Stomach (tissue), 9 donors: ENCODE results near the gene LCN6. TPM values are rescaled to one million over a fixed set of nuclear protein-coding genes. Genes with fewer than 3 reads are reported as not detected.

Experiments used
- DNase-seq, 2 donors: peaks; one replicate each; pipeline versions ENCODE4 v3.0.0 to v3.0.0-alpha.2; 2013 to 2019
- H3K27ac ChIP-seq, 5 donors: fragments of 200-600 bp in 4 of 5; sonication (generic) in 4 of 5; one replicate each; pipeline ENCODE4 v1.5.1; 2013 to 2019; ENCODE audit warnings: mild to moderate bottlenecking in 1 of 5, moderate library complexity in 1 of 5
- H3K27me3 ChIP-seq, 3 donors: fragments of 200-600 bp; sonication (generic); one replicate each; pipeline ENCODE4 v1.5.1; 2017 to 2019; ENCODE audit warnings: mixed run types in 1 of 3
- H3K36me3 ChIP-seq, 4 donors: fragments of 200-600 bp; sonication (generic); 1 replicate in 3 of 4; 2 replicates in 1 of 4; pipeline ENCODE4 v1.5.1; 2016 to 2019
- H3K4me1 ChIP-seq, 4 donors: fragments of 200-600 bp; sonication (generic); one replicate each; pipeline ENCODE4 v1.5.1; 2016 to 2019
- H3K4me3 ChIP-seq, 4 donors: fragments of 200-600 bp; sonication (generic) in 3 of 4; one replicate each; pipeline ENCODE4 v1.5.1; 2016 to 2019; ENCODE audit warnings: mild to moderate bottlenecking in 1 of 4
- H3K9me3 ChIP-seq, 4 donors: fragments of 200-600 bp; sonication (generic); one replicate each; pipeline ENCODE4 v1.5.1; 2016 to 2019
- CTCF ChIP-seq, 7 experiments: fragments of 450-650 bp in 4 of 7; fragments of 200-600 bp in 3 of 7; sonication (generic) in 3 of 7; IDR thresholded peaks; one replicate each; pipeline ENCODE4 v1.5.1; 2016 to 2019; ENCODE audit warnings: antibody characterized with exemption in 7 of 7, control low read depth in 2 of 7, mild to moderate bottlenecking in 1 of 7
- EP300 ChIP-seq: sonication (generic); formaldehyde crosslinking; IDR thresholded peaks from one replicate; pipeline ENCODE4 v1.6.1; 2017; ENCODE audit warnings: antibody characterized with exemption
- POLR2A ChIP-seq, 4 donors: fragments of 450-650 bp; IDR thresholded peaks; one replicate each; pipeline ENCODE4 v1.6.1; 2016; ENCODE audit warnings: antibody characterized with exemption in 4 of 4, control low read depth in 2 of 4, mild to moderate bottlenecking in 1 of 4, moderate library complexity in 1 of 4
- POLR2AphosphoS5 ChIP-seq, 3 donors: sonication (generic); formaldehyde crosslinking; IDR thresholded peaks; one replicate each; pipeline ENCODE4 v1.6.1; 2016; ENCODE audit warnings: antibody characterized with exemption in 3 of 3
- WGBS, 5 donors: extraction: QIAGEN DNeasy Blood & Tissue Kit in 3 of 5; methylation state at CpG; one replicate each; pipeline versions ENCODE4 v1.1.5 to v1.1.7; 2013 to 2018; 5-methylcytosine and 5-hydroxymethylcytosine counted together
- intact Hi-C: fragments of 100-400 bp; cut with DNase I; formaldehyde crosslinking; loops from one replicate; pipeline ENCODE4 v1.15.1; 2023; ENCODE audit warnings: low total_unique reads
- polyA plus RNA-seq, 3 donors: library from polyadenylated mRNA; stranded (reverse); fragments of 200-250 nt; gene quantifications; one replicate each; pipeline ENCODE4 v1.2.3, GENCODE V29; 2013
- total RNA-seq, 5 donors: library from RNA; depleted of rRNA; stranded (reverse); fragments of >200 nt; gene quantifications; one replicate each; pipeline versions ENCODE4 v1.1.0 to v1.2.3, GENCODE V29; 2014 to 2016
- donor health status: healthy with polysubstance abuse.
- donor health status: Bipolar disorder and iron deficiency.
- donor health status: healthy.

The LCN6 gene
- total and polyA plus RNA-seq, 8 donors = 7.0 to 31.2 (median 19.2) TPM; not detected in 2

GRCh38 chr9:136720898-136721338, 27.4 kb downstream of the LCN6 start:
- peaks cover 32 to 50% (median 49%) of the 10 kb centered on the region in 4 donors for H3K36me3 ChIP-seq
- H3K4me1 ChIP-seq = peaks cover 24 to 68% (median 55%) of the 10 kb centered on the region in 4 donors
- peak overlapping the region in 4 of 5 donors; percentile 22 to 49 (median 33) for H3K27ac ChIP-seq
- 57 to 75% (median 72%) methylated on average over 9 to 11 of the region's 11 CpGs for WGBS, 5 donors
- no peak for DNase-seq
- no peaks in the 10 kb centered on the region for H3K9me3 ChIP-seq
- intact Hi-C loops = no loop called here
- peaks cover 0 to 5% (median 0%) of the 10 kb centered on the region in 3 donors for H3K27me3 ChIP-seq
- no peak overlapping the region for H3K4me3 ChIP-seq
- TF ChIP-seq CTCF (IDR thresholded peaks at IDR 0.05) (no peak), POLR2AphosphoS5 (IDR thresholded peaks at IDR 0.05) (no peak), POLR2A (IDR thresholded peaks at IDR 0.05) (no peak), EP300 (no peak)

DNA sequence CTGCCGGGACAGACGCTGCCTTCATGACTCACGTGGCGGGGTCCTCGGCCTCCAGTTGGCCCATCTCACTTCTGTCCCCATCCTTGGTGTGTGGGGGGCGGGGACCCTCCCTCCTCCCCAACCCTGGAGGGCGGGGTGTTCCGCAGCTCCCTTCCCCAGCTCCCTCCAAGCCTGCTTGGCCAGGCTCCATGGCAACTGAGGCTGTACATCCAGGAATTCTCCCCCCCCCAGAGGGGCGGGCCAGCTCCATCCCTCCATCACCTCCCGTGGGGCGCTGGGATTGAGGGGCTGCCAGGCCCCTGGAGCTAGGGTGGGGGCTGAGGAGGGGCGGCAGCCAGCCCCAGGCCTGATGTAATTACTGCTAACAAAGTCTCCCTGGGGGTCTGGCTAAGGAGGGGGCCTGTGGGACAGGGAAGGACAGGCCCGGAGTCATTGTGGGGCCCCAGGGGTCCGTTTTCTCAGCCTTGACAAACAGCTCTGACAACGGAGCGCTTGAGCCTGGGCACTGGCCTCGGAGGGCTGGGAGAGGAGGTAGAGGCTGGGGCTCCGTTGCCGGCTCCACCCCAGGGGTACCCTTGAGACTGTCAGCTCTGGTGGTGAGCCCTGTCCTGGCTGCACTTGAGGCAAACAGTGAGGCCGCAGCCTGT, 28.0 kb downstream of the LCN6 start:
- WGBS, 5 donors = 29 to 55% (median 36%) methylated on average over 17 to 20 of the region's 20 CpGs
- intact Hi-C loops = no loop called here
- H3K4me1 ChIP-seq = peaks cover 22 to 62% (median 50%) of the 10 kb centered on the region in 4 donors
- peak in 1 of 2 donors; percentile 85 for DNase-seq
- H3K9me3 ChIP-seq = no peaks in the 10 kb centered on the region
- no peak overlapping the region for H3K4me3 ChIP-seq
- no peak for TF ChIP-seq CTCF (IDR thresholded peaks at IDR 0.05)
- TF ChIP-seq POLR2A (IDR thresholded peaks at IDR 0.05) = no peak
- no peak for TF ChIP-seq EP300
- no peak for TF ChIP-seq POLR2AphosphoS5 (IDR thresholded peaks at IDR 0.05)
- H3K36me3 ChIP-seq = peaks cover 27 to 45% (median 44%) of the 10 kb centered on the region in 4 donors
- H3K27ac ChIP-seq = peak overlapping the region in 4 of 5 donors; percentile 22 to 49 (median 33)
- peaks cover 0 to 10% (median 0%) of the 10 kb centered on the region in 3 donors for H3K27me3 ChIP-seq

DNA sequence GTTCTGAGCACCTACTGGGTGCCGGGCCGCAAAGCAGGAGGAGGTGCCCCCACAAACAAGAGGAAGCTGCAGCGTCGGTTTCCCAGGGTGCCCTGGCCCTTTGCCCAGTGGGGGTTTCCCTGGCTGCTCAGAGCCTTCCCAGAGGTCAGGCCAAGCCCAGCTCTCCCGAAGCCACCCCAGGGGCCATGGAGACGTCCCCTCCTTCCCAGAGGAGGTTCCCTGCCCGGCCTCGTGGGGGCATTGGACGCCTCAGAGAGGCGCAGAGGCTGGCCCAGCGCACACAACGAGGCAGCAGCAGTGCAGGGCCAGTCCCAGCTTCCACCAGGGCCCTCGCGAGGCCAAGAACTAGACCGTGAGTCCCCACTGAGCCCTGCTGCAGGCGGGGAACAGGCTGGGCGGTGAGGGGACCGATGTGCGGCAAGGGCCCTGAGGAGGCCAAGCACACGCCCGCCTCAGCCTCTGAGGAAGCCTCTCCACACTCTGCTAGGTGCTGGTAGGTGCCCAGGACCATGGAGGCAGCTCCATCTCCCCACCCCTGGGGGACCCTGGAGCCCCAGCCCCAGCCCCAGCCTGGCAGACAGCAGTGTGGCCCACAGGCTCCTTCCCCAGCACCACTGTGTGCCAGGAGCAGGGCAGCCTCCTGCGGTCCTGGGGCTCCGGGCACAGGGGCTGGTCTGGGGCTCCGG, 29.0 kb downstream of the LCN6 start:
- H3K27ac ChIP-seq = peak overlapping the region in 2 of 5 donors; percentile 22 to 49

More for the DNA sequence above, 29.0 kb downstream of the LCN6 start:
- H3K27me3 ChIP-seq = peaks cover 0 to 21% (median 10%) of the 10 kb centered on the region in 3 donors
- intact Hi-C loops = no loop called here
- DNase-seq = no peak
- peaks cover 19 to 34% (median 33%) of the 10 kb centered on the region in 4 donors for H3K36me3 ChIP-seq
- no peak overlapping the region for H3K4me3 ChIP-seq
- WGBS, 5 donors = 24 to 49% (median 30%) methylated on average over 12 to 24 of the region's 24 CpGs
- no peaks in the 10 kb centered on the region for H3K9me3 ChIP-seq
- TF ChIP-seq EP300 (no peak), CTCF (IDR thresholded peaks at IDR 0.05) (no peak), POLR2AphosphoS5 (IDR thresholded peaks at IDR 0.05) (no peak), POLR2A (IDR thresholded peaks at IDR 0.05) (no peak)
- peaks cover 22 to 61% (median 41%) of the 10 kb centered on the region in 4 donors for H3K4me1 ChIP-seq
